ENCODE measurements around the gene GCC1. TPM values are rescaled to one million over a fixed set of nuclear protein-coding genes. Genes with fewer than 3 reads are reported as not detected.
"Not testable (repeated sequence)": the region's sequence is repeated elsewhere in the genome, so short reads cannot be mapped to it uniquely, and the experiment has no call there.

Gene GCC1
- polyA plus RNA-seq, 1 experiment, result 11.6 TPM

GRCh38 chr7:127546313-127546712 lies 39.1 kb downstream of the GCC1 start:
- H3K9me3 ChIP-seq (ENCODE audit: control insufficient read depth, insufficient read depth, low read length), result no peaks in the 10 kb centered on the region
- H3K27me3 ChIP-seq (ENCODE audit: control insufficient read depth, insufficient read depth, low read length), result no peaks in the 10 kb centered on the region
- ChIA-PET CTCF (no interaction called here), POLR2A (no interaction called here)
- no peak overlapping the region for H3K27ac ChIP-seq (ENCODE audit: low read depth, low read length)
- H3K4me3 ChIP-seq (ENCODE audit: low read depth, low read length), result no peak overlapping the region
- TF ChIP-seq, protein P1, sequence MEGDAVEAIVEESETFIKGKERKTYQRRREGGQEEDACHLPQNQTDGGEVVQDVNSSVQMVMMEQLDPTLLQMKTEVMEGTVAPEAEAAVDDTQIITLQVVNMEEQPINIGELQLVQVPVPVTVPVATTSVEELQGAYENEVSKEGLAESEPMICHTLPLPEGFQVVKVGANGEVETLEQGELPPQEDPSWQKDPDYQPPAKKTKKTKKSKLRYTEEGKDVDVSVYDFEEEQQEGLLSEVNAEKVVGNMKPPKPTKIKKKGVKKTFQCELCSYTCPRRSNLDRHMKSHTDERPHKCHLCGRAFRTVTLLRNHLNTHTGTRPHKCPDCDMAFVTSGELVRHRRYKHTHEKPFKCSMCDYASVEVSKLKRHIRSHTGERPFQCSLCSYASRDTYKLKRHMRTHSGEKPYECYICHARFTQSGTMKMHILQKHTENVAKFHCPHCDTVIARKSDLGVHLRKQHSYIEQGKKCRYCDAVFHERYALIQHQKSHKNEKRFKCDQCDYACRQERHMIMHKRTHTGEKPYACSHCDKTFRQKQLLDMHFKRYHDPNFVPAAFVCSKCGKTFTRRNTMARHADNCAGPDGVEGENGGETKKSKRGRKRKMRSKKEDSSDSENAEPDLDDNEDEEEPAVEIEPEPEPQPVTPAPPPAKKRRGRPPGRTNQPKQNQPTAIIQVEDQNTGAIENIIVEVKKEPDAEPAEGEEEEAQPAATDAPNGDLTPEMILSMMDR (IDR thresholded peaks at IDR 0.05; ENCODE audit: low read depth, low read length), result no peak
- no peak for DNase-seq (ENCODE audit: low read depth, low spot score)

GRCh38 chr7:127541548-127541947 lies 43.8 kb downstream of the GCC1 start:
- TF ChIP-seq, protein P1 (IDR thresholded peaks at IDR 0.05; ENCODE audit: low read depth, low read length), result no peak

GRCh38 chr7:127540461-127540860 lies 44.9 kb downstream of the GCC1 start:
- H3K4me3 ChIP-seq (ENCODE audit: low read depth, low read length); H3K9me3 ChIP-seq (ENCODE audit: control insufficient read depth, insufficient read depth, low read length); DNase-seq (ENCODE audit: low read depth, low spot score); H3K27ac ChIP-seq (ENCODE audit: low read depth, low read length); CTCF ChIA-PET; H3K27me3 ChIP-seq (ENCODE audit: control insufficient read depth, insufficient read depth, low read length); POLR2A ChIA-PET: not testable (repeated sequence)

More at GRCh38 chr7:127541548-127541947, 43.8 kb downstream of the GCC1 start:
- no peak overlapping the region for H3K27ac ChIP-seq (ENCODE audit: low read depth, low read length)
- DNase-seq (ENCODE audit: low read depth, low spot score), result no peak
- ChIA-PET POLR2A (no interaction called here), CTCF (no interaction called here)
- no peaks in the 10 kb centered on the region for H3K27me3 ChIP-seq (ENCODE audit: control insufficient read depth, insufficient read depth, low read length)
- H3K4me3 ChIP-seq (ENCODE audit: low read depth, low read length), result no peak overlapping the region
- no peaks in the 10 kb centered on the region for H3K9me3 ChIP-seq (ENCODE audit: control insufficient read depth, insufficient read depth, low read length)

DNA sequence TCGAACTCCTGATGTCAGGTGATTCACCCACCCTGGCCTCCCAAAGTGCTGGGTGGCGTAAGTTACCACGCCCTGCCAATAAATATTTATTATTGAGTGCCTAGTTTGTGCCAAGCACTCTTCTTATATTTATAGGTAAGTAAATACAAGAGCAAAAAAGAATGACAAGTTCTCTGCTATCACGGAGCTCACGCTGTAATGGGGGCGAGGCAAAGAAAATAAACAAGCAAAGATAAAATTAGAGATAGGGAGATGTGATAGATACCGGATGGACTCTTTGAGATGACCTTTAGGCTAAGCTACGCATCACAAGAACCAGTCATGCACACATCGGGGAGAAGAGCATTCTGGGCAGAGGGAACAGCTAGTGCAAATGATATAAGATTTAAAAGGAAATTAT lies 46.3 kb downstream of the GCC1 start:
- POLR2A ChIA-PET, result no interaction called here

GRCh38 chr7:127536741-127537140 lies 48.7 kb downstream of the GCC1 start:
- DNase-seq (ENCODE audit: low read depth, low spot score), result no peak
- Histone ChIP-seq H3K27ac (ENCODE audit: low read depth, low read length) (no peak overlapping the region), H3K27me3 (ENCODE audit: control insufficient read depth, insufficient read depth, low read length) (peaks cover 8% of the 10 kb centered on the region), H3K4me3 (ENCODE audit: low read depth, low read length) (peak overlapping the region; percentile 5; the same call in 1 of the 2 replicates), H3K9me3 (ENCODE audit: control insufficient read depth, insufficient read depth, low read length) (no peaks in the 10 kb centered on the region)
- TF ChIP-seq, protein P1 (IDR thresholded peaks at IDR 0.05; ENCODE audit: low read depth, low read length), result no peak
- CTCF ChIA-PET, result no interaction called here
- POLR2A ChIA-PET, result no interaction called here

More for the DNA sequence above, 46.3 kb downstream of the GCC1 start:
- H3K27me3 ChIP-seq (ENCODE audit: control insufficient read depth, insufficient read depth, low read length), result peaks cover 6% of the 10 kb centered on the region
- no peak overlapping the region for H3K4me3 ChIP-seq (ENCODE audit: low read depth, low read length)
- no peak overlapping the region for H3K27ac ChIP-seq (ENCODE audit: low read depth, low read length)
- TF ChIP-seq, protein P1 (IDR thresholded peaks at IDR 0.05; ENCODE audit: low read depth, low read length), result no peak
- H3K9me3 ChIP-seq (ENCODE audit: control insufficient read depth, insufficient read depth, low read length), result no peaks in the 10 kb centered on the region
- no peak for DNase-seq (ENCODE audit: low read depth, low spot score)
- CTCF ChIA-PET, result no interaction called here

- Histone ChIP-seq H3K27me3 (ENCODE audit: control insufficient read depth, insufficient read depth, low read length) (peaks cover 8% of the 10 kb centered on the region), H3K9me3 (ENCODE audit: control insufficient read depth, insufficient read depth, low read length) (no peaks in the 10 kb centered on the region), H3K27ac (ENCODE audit: low read depth, low read length) (no peak overlapping the region), H3K4me3 (ENCODE audit: low read depth, low read length) (no peak overlapping the region)
- DNase-seq (ENCODE audit: low read depth, low spot score), result no peak
- TF ChIP-seq, protein P1 (IDR thresholded peaks at IDR 0.05; ENCODE audit: low read depth, low read length), result no peak
- ChIA-PET CTCF (no interaction called here), POLR2A (no interaction called here)
Observed at GRCh38 chr7:127536394-127536691, 49.1 kb downstream of the GCC1 start.
